Right renal pelvis (tissue), 4 donors: ENCODE data around the gene SLC26A5. TPM values are rescaled to one million over a fixed set of nuclear protein-coding genes. Genes with fewer than 3 reads are reported as not detected.
A peak's percentile ranks its signal among the peaks of the same experiment; 100 is the strongest.
"Not testable (repeated sequence)": the region's sequence is repeated elsewhere in the genome, so short reads cannot be mapped to it uniquely, and the experiment has no call there.

Experiments used
- DNase-seq, 4 donors: peaks; one replicate each; pipeline ENCODE4 v3.0.0-alpha.2; 2013; ENCODE audit warnings: low read depth in 4 of 4, low spot score in 3 of 4, missing footprints in 1 of 4
- polyA plus RNA-seq, 4 donors: library from polyadenylated mRNA; unstranded; fragments of 120-200 nt; gene quantifications; one replicate each; pipeline ENCODE4 v1.2.1, GENCODE V29; 2013; ENCODE audit not compliant: insufficient read length in 4 of 4

SLC26A5 gene
- under 1 TPM in 3 of 4 donors, not detected in 1; 0.08 to 0.17 (median 0.17) TPM for polyA plus RNA-seq

- peak in 1 of 4 donors; percentile 22 for DNase-seq
Observed at GRCh38 chr7:103446049-103446520, at the start of gene SLC26A5. Gene SLC26A5 (minus strand): TSS chr7:103446207. CDS start chr7:103421514, 24,693 bp downstream.

- DNase-seq = no peak
Observed at GRCh38 chr7:103487419-103487818, 41.4 kb upstream of the SLC26A5 start.

GRCh38 chr7:103486873-103487272 lies 40.9 kb upstream of the SLC26A5 start:
- DNase-seq = not testable (repeated sequence)

- no peak for DNase-seq
Observed at GRCh38 chr7:103480771-103481170, 34.8 kb upstream of the SLC26A5 start.

- DNase-seq = no peak
Observed at GRCh38 chr7:103474956-103475355, 28.9 kb upstream of the SLC26A5 start.

- DNase-seq = no peak
Observed at GRCh38 chr7:103469095-103469948, 23.3 kb upstream of the SLC26A5 start.

GRCh38 chr7:103466814-103467213 lies 20.8 kb upstream of the SLC26A5 start:
- no peak for DNase-seq

- no peak for DNase-seq
Observed at GRCh38 chr7:103462358-103462757, 16.4 kb upstream of the SLC26A5 start.

GRCh38 chr7:103447073-103447960 lies 1.3 kb upstream of the SLC26A5 start:
- DNase-seq = no peak

GRCh38 chr7:103445228-103446048 lies 569 bp downstream of the SLC26A5 start:
- DNase-seq = no peak

GRCh38 chr7:103439661-103440060 lies 6.3 kb downstream of the SLC26A5 start:
- DNase-seq = no peak

GRCh38 chr7:103437623-103438022 lies 8.4 kb downstream of the SLC26A5 start:
- no peak for DNase-seq

GRCh38 chr7:103432712-103433111 lies 13.3 kb downstream of the SLC26A5 start:
- DNase-seq = no peak

GRCh38 chr7:103425177-103425576 lies 20.8 kb downstream of the SLC26A5 start:
- no peak for DNase-seq

- DNase-seq = no peak
Observed at GRCh38 chr7:103423467-103424179, 22.4 kb downstream of the SLC26A5 start.

- no peak for DNase-seq
Observed at GRCh38 chr7:103420857-103421384, 25.1 kb downstream of the SLC26A5 start.

GRCh38 chr7:103418241-103418640 lies 27.8 kb downstream of the SLC26A5 start:
- DNase-seq = no peak

- no peak for DNase-seq
Observed at GRCh38 chr7:103413407-103413806, 32.6 kb downstream of the SLC26A5 start.

GRCh38 chr7:103412151-103412550 lies 33.9 kb downstream of the SLC26A5 start:
- DNase-seq = no peak
